AG04449 (cell line): ENCODE results near the gene SSTR3.

ENCODE experiments used
- CTCF ChIA-PET: fragments of 350-600 bp; formaldehyde crosslinking; extraction: SDS; loops from one replicate; lab custom pipeline; 2021; ENCODE audit warnings: antibody characterized with exemption; lab: Yijun Ruan, JAX
- POLR2A ChIA-PET: fragments of 400-600, 350-600 bp; formaldehyde crosslinking; extraction: SDS; loops from one replicate; lab custom pipeline; 2020; ENCODE audit warnings: antibody characterized with exemption, inconsistent platforms; lab: Yijun Ruan, JAX
- DNase-seq: peaks from one replicate; pipeline ENCODE4 v3.0.0-alpha.2; 2010; ENCODE audit warnings: low read depth, low spot score
- H3K4me3 ChIP-seq: 2 replicates; pipeline ENCODE4 v1.5.1; 2011; ENCODE audit warnings: low read depth, mild to moderate bottlenecking, control low read depth, low read length
- TF ChIP-seq, protein P1 (sequence below): IDR thresholded peaks from one replicate; pipeline ENCODE4 v1.5.1; 2011; ENCODE audit warnings: mild to moderate bottlenecking, moderate library complexity, low read length, control low read depth, inconsistent platforms; ENCODE audit not compliant: insufficient read depth; ENCODE audit errors: missing control alignments

Gene SSTR3

DNA sequence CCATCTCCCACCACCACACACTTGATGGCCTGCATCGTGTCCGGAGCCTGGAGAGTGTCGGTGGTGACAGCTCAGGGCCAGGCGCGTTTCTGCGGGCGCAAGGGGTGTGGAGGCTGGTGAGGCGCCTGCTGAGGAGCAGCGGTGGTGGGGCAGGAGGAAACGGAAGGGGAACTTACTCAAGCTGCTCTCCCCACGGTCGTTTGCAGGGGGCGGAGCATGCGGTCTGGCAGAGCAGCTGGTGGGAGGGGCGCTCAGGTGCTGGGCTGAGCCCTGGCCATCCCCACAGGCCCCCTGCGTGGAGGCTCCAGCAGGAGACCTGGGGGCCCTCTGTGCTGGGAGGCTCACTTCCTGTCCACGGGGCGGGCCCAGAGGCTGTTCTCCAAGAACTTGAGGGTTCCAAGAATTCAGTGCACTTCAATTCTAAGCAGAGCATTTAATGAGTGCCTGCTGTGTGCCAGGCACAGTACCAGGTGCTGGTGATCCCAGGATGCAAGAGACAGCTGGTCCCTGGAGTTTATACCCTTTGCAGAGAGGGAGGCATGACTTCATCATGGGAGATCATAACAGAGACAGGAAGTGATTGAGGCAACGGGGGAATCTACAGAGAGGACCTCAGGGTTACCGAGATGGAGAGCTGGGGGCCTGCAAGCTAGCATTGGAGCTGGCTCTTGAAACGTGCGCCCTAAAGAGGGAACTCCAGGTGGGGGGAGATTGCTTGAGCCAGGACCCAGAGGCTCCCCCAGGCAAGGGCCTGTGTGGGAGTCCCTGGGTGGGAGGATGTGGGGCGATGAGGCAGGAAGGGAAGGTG, 32.0 kb upstream of the SSTR3 start, which contains the start of gene RAC2:
Gene RAC2, minus strand, starts transcription at position 156 of the 808 bp plus-strand sequence. Its CDS starts 121 bp downstream, at position 35.
- TF ChIP-seq, protein P1, sequence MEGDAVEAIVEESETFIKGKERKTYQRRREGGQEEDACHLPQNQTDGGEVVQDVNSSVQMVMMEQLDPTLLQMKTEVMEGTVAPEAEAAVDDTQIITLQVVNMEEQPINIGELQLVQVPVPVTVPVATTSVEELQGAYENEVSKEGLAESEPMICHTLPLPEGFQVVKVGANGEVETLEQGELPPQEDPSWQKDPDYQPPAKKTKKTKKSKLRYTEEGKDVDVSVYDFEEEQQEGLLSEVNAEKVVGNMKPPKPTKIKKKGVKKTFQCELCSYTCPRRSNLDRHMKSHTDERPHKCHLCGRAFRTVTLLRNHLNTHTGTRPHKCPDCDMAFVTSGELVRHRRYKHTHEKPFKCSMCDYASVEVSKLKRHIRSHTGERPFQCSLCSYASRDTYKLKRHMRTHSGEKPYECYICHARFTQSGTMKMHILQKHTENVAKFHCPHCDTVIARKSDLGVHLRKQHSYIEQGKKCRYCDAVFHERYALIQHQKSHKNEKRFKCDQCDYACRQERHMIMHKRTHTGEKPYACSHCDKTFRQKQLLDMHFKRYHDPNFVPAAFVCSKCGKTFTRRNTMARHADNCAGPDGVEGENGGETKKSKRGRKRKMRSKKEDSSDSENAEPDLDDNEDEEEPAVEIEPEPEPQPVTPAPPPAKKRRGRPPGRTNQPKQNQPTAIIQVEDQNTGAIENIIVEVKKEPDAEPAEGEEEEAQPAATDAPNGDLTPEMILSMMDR, result no peak
- peak within 1 kb of the TSS; percentile 60 for H3K4me3 ChIP-seq
- DNase-seq, result no peak
- POLR2A ChIA-PET, result no interaction called here
- CTCF ChIA-PET, result interaction anchor here (1.0 to 10.1 kb wide), 7 partner anchors 14 to 167 kb away, joined by 3 to 162 read pairs (median 9); no protein-coding TSS in a partner anchor

DNA sequence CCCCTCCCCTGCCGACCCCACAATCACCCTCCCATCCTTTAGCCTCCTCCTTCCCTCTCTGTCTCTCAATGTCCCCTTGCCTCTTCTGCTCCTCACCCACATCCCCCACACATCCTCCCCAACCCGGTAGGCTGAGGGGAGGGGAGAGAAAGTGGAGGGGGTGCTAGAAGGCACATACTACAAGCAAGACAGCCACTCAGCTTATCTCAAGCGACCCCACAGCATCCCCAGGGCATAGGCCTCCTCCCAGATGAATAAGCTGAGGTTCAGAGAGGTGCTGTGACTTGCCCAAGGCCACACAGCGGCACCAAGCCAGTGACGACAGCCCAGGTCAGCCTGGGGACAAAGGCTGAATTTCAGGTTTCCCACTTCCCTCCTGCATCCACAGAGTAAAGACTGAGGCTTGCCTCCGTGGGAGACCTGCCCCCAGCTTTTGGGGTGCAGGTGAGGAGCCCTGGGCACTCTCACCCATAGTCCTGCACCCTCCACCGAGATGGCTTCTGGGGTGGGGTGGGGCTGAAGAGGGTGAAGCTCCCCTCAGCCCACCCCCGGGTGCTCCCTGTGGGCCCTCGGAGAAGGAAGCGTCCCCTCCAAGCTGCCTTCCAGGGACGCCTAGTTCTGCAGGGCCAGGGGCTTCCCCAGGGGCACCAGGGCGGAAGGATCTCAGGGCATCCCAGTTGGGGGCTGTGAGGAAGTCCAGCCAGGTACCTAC, 31.3 kb upstream of the SSTR3 start:
- TF ChIP-seq, protein P1, result no peak
- DNase-seq, result no peak
- POLR2A ChIA-PET, result no interaction called here
- CTCF ChIA-PET, result interaction anchor here (1.0 to 10.1 kb wide), 6 partner anchors 12 to 166 kb away, joined by 3 to 162 read pairs (median 6); no protein-coding TSS in a partner anchor
- H3K4me3 ChIP-seq, result peak overlapping the region; percentile 60

DNA sequence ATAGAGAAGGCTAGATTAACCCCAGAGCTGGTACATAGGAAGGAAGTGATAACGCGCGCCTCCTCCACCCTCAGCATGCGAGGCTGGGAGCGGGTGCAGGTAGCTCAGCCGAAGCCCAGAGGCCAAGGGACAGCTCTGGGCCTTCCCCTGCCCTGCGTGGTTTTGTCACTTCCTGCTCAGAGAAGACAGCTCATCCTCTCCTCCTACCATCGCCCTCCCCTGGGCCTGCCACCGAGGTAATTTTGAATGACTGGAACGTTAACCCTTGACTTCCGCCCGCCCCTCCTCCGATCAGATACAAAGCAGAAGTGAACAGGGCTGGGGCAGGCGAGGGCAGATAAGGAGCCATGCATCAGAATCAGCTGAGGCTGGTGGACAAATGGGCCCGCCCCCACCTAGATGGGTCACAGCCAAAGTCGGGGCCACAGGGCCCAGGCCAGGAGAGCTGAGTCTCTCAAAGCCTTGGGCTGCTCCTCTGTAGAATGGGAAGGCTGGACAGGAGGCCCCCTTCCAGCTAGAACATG, 30.2 kb upstream of the SSTR3 start:
- TF ChIP-seq, protein P1, result no peak
- ChIA-PET CTCF (interaction anchor here (1.2 to 10.1 kb wide), 5 partner anchors 13 to 44 kb away, joined by 3 to 162 read pairs (median 9); no protein-coding TSS in a partner anchor), POLR2A (no interaction called here)
- no peak for DNase-seq
- no peak overlapping the region for H3K4me3 ChIP-seq

DNA sequence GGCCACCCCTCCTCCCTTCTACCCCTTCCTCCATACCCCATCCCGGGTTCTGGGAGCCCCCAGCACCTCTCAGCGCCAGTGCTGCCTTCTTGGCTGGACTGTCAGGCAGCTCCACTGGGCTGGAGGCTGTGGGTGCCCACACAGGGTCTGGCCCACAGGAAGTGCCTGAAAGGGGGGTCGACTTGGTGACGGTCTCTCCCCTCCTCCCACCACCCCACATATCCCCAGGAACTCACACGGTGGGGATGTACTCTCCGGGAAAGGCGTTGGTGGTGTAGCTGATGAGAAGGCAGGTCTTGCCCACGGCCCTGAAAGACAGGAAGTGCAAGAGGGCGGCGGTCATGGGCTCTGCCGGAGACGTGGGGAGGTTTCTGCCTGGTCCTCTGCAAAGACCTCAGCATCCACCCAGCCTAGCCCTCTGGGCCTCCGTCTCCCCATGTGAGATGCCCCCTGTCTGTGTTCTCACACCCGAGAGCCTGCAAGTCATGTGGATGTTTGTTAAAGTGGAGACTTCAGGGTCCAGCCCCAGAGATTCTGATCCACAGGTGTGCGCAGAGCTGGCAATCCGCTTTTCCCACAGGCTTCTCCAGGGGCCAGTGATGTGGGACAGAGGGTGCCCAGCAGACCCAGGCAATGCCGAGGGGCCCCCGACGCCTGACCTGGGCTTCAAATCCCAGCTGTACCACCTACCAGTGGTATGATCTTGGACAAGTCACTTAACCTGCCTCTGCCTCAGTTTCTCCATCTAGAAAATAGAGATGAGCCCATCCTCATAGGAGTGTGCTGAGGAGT, 29.3 kb upstream of the SSTR3 start:
- no peak for DNase-seq
- ChIA-PET POLR2A (no interaction called here), CTCF (interaction anchor here (0.7 to 10.1 kb wide), 6 partner anchors 12 to 231 kb away, joined by 3 to 162 read pairs (median 8); no protein-coding TSS in a partner anchor)
- no peak overlapping the region for H3K4me3 ChIP-seq
- TF ChIP-seq, protein P1, result no peak

DNA sequence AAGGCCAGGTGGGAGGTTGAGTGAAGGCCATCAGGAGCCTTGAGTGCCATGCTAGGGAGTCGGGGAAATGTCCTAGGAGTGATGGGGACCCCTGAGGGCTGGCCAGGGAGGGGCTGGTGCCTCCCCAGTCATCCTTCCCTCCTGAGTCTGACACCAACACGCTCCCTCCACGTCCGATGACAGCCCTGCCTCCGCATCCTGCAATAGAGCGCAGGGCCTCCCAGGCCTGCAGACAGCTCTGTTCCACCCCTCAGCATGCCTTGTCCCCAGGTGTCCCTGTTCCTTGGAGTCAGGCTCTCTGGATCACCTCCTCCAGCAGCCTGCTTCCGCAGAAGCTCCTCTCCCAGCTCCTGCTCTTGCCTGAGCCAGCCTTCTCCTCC, 28.7 kb upstream of the SSTR3 start:
- TF ChIP-seq, protein P1, result no peak
- no peak overlapping the region for H3K4me3 ChIP-seq
- POLR2A ChIA-PET, result no interaction called here
- CTCF ChIA-PET, result interaction anchor here (0.7 to 10.1 kb wide), 5 partner anchors 12 to 231 kb away, joined by 3 to 162 read pairs (median 6); no protein-coding TSS in a partner anchor
- no peak for DNase-seq
